Gastroesophageal sphincter (tissue), 4 donors: ENCODE data around the gene CNTNAP2. TPM values are rescaled to one million over a fixed set of nuclear protein-coding genes. Genes with fewer than 3 reads are reported as not detected.

Source experiments
- ATAC-seq: fragments of 150-250 bp; one replicate; pipeline ENCODE4 v1.9.1; 2016; ENCODE audit warnings: mild to moderate bottlenecking, moderate library complexity
- H3K27ac ChIP-seq, 4 donors: fragments of 200-600 bp; sonication (generic) in 3 of 4; 1 replicate in 3 of 4; 2 replicates in 1 of 4; pipeline ENCODE4 v1.5.1; 2016 to 2019
- H3K27me3 ChIP-seq: fragments of 200-600 bp; sonication (generic); one replicate; pipeline ENCODE4 v1.5.1; 2019
- H3K36me3 ChIP-seq, 2 donors: fragments of 200-600 bp; sonication (generic); one replicate each; pipeline ENCODE4 v1.5.1; 2019; ENCODE audit warnings: control low read depth in 1 of 2
- H3K4me1 ChIP-seq, 3 donors: fragments of 200-600 bp; sonication (generic); 1 replicate in 2 of 3; 2 replicates in 1 of 3; pipeline ENCODE4 v1.5.1; 2016 to 2019; ENCODE audit warnings: control low read depth in 2 of 3
- H3K4me3 ChIP-seq, 2 donors: fragments of 200-600 bp; sonication (generic); one replicate each; pipeline ENCODE4 v1.5.1; 2019; ENCODE audit warnings: mild to moderate bottlenecking in 1 of 2, moderate library complexity in 1 of 2
- H3K9me3 ChIP-seq, 3 donors: fragments of 200-600 bp; sonication (generic); one replicate each; pipeline ENCODE4 v1.5.1; 2017 to 2019; ENCODE audit warnings: control low read depth in 2 of 3
- EP300 ChIP-seq: sonication (generic); formaldehyde crosslinking; IDR thresholded peaks from one replicate; pipeline ENCODE4 v1.6.1; 2017; ENCODE audit warnings: antibody characterized with exemption, mild to moderate bottlenecking
- POLR2A ChIP-seq, 2 donors: fragments of 450-650 bp; IDR thresholded peaks; one replicate each; pipeline ENCODE4 v1.6.1; 2017; ENCODE audit warnings: antibody characterized with exemption in 2 of 2, mild to moderate bottlenecking in 2 of 2, moderate library complexity in 1 of 2
- POLR2AphosphoS5 ChIP-seq: sonication (generic); formaldehyde crosslinking; IDR thresholded peaks from one replicate; pipeline ENCODE4 v1.6.1; 2017; ENCODE audit warnings: antibody characterized with exemption
- WGBS, 2 donors: methylation state at CpG; one replicate each; pipeline ENCODE4 v1.1.5; 2018; ENCODE audit warnings: low coverage in 1 of 2; 5-methylcytosine and 5-hydroxymethylcytosine counted together
- total RNA-seq, 4 donors: library from RNA; depleted of rRNA; stranded (reverse); fragments of >200 nt; gene quantifications; one replicate each; pipeline ENCODE4 v1.1.0, GENCODE V29; 2016
- TF ChIP-seq, protein P1 (sequence below), 4 experiments: fragments of 200-600 bp in 2 of 4; fragments of 450-650 bp in 2 of 4; sonication (generic) in 1 of 4; IDR thresholded peaks; one replicate each; pipeline ENCODE4 v1.5.1; 2017 to 2019; ENCODE audit warnings: antibody characterized with exemption in 4 of 4, mild to moderate bottlenecking in 2 of 4, moderate library complexity in 2 of 4

Gene CNTNAP2
- total RNA-seq, 4 donors from 2014 or later = 1.5 to 8.9 (median 3.2) TPM

DNA sequence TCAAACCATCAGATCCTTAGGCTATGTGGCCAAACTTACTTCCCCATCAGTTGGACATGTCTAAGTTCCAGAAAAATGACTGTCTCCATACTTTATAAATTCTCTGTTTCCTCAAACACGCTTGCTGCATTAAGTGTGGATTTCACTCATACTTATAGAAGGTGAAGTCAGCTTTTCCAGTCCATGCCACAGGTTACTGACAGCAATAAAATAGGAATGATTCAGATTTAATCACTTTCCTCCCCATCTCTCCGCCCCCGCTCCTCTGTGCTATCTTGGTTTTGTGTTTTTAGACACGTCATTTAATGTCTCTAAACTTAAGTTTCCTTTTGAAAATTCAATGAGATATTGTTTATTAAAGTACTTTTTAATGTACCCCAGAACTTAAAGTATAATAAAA, 1376.0 kb downstream of the CNTNAP2 start:
- Histone ChIP-seq H3K27me3 (no peaks in the 10 kb centered on the region), H3K4me3 (no peak overlapping the region), H3K36me3 (no peaks in the 10 kb centered on the region), H3K4me1 (no peaks in the 10 kb centered on the region), H3K27ac (no peak overlapping the region), H3K9me3 (no peaks in the 10 kb centered on the region)
- TF ChIP-seq POLR2AphosphoS5 (no peak), EP300 (no peak), POLR2A (IDR thresholded peaks at IDR 0.05) (no peak)
- TF ChIP-seq, protein P1, sequence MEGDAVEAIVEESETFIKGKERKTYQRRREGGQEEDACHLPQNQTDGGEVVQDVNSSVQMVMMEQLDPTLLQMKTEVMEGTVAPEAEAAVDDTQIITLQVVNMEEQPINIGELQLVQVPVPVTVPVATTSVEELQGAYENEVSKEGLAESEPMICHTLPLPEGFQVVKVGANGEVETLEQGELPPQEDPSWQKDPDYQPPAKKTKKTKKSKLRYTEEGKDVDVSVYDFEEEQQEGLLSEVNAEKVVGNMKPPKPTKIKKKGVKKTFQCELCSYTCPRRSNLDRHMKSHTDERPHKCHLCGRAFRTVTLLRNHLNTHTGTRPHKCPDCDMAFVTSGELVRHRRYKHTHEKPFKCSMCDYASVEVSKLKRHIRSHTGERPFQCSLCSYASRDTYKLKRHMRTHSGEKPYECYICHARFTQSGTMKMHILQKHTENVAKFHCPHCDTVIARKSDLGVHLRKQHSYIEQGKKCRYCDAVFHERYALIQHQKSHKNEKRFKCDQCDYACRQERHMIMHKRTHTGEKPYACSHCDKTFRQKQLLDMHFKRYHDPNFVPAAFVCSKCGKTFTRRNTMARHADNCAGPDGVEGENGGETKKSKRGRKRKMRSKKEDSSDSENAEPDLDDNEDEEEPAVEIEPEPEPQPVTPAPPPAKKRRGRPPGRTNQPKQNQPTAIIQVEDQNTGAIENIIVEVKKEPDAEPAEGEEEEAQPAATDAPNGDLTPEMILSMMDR (IDR thresholded peaks at IDR 0.05) = no peak
- WGBS, 2 donors = 79 to 88% methylated on average over 4 of the region's 4 CpGs
- ATAC-seq = no peak

DNA sequence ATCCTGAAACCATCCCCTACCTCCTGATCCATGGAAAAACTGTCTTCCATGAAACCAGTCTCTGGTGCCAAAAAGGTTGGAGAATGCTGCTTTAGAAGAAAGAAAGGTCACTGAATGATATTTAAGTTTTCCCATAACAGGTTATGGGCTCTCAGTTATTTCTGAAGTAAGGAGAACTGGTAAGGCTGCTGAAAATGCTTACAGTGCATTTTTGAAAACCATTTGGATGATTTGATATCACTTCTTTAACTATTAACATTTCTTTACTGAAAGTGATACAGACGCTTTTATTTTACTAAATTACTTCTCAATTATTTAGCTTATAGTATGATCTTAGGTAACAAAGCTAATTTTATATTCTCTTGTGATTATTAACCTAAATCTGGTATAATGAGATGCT, 1379.6 kb downstream of the CNTNAP2 start:
- H3K27me3 ChIP-seq = no peaks in the 10 kb centered on the region
- TF ChIP-seq, protein P1 (IDR thresholded peaks at IDR 0.05) = no peak
- TF ChIP-seq POLR2AphosphoS5 = no peak
- TF ChIP-seq POLR2A (IDR thresholded peaks at IDR 0.05) = no peak
- TF ChIP-seq EP300 = no peak
- no peaks in the 10 kb centered on the region for H3K9me3 ChIP-seq
- H3K27ac ChIP-seq = no peak overlapping the region
- ATAC-seq = no peak
- no peaks in the 10 kb centered on the region for H3K36me3 ChIP-seq
- no peak overlapping the region for H3K4me3 ChIP-seq
- 100% methylated on average over 1 of the region's 1 CpG for WGBS, 2 donors
- H3K4me1 ChIP-seq = no peaks in the 10 kb centered on the region

DNA sequence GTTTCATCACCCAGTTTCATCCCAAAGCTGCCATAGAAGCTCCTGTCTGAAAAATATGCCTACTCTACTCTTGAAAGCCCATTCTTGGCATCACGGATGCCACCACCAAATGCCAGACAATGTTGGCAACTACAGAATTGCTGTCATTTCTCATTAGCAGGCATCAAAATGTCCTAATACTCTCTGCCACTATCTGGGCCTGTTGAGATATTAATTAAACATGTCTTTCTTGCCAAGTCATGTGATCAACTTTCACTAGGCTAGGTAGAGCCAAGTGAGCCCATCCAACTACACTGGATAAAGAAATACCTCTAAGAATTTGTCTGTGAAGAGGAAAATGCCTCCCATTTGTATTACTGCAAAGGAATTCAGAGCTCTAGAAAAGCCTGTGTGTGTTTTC, 1380.6 kb downstream of the CNTNAP2 start:
- WGBS, 2 donors = 0 to 100% methylated on average over 1 of the region's 1 CpG
- no peaks in the 10 kb centered on the region for H3K4me1 ChIP-seq
- H3K4me3 ChIP-seq = no peak overlapping the region
- no peak overlapping the region for H3K27ac ChIP-seq
- H3K9me3 ChIP-seq = no peaks in the 10 kb centered on the region
- H3K27me3 ChIP-seq = no peaks in the 10 kb centered on the region
- no peak for ATAC-seq
- H3K36me3 ChIP-seq = no peaks in the 10 kb centered on the region
- no peak for TF ChIP-seq POLR2A (IDR thresholded peaks at IDR 0.05)
- TF ChIP-seq, protein P1 (IDR thresholded peaks at IDR 0.05) = no peak
- no peak for TF ChIP-seq POLR2AphosphoS5
- no peak for TF ChIP-seq EP300

DNA sequence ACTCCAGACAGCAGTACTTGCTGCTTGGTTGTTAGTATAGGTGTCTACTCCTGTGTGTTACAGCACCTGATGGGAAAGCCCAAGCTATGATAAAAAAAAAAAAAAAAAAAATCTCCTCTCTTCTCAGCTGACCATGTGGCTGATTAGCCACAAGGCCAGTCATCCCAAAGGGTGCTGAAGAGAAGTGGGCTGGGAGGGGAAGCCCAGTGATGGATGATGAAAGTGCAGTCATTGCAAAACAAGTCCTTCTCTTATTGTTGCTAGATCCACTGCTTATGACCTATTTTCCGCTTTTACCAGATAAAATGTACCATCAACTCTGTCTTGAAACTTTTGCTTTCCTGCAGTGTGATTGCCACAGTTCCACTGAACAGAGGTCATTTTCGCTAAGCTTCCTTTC, 1381.5 kb downstream of the CNTNAP2 start:
- Histone ChIP-seq H3K27ac (no peak overlapping the region), H3K4me3 (no peak overlapping the region), H3K27me3 (no peaks in the 10 kb centered on the region), H3K9me3 (no peaks in the 10 kb centered on the region), H3K36me3 (no peaks in the 10 kb centered on the region), H3K4me1 (no peaks in the 10 kb centered on the region)
- ATAC-seq = no peak
- no peak for TF ChIP-seq POLR2A (IDR thresholded peaks at IDR 0.05)
- no peak for TF ChIP-seq EP300
- no peak for TF ChIP-seq POLR2AphosphoS5
- TF ChIP-seq, protein P1 (IDR thresholded peaks at IDR 0.05) = no peak
- whole genome bisulfite sequencing, 2 donors = 90 to 100% methylated on average over 2 of the region's 2 CpGs

DNA sequence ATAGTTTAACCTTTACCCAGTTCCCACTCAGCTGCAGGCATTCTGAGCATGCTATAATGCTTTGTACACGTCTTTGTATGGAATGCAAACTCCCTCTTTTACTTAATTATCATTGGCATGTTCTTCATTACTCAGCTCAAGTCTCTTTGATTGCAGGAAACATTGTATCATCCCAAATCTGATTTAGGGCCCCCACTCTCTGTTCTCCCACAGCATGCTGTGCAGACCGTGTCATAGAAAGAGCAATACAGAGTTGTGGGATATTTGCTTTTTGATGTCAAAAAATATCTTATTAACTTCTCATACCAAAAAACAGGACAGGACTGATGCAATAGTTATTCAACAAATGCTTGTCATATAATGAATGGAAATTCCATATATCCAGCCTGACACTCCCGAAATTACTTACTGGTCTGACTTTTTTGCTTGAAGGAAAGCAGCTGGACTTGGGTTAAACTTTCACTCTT, 1392.5 kb downstream of the CNTNAP2 start:
- 49 to 50% methylated on average over 3 of the region's 3 CpGs for WGBS, 2 donors
- H3K4me3 ChIP-seq = no peak overlapping the region
- no peaks in the 10 kb centered on the region for H3K9me3 ChIP-seq
- no peaks in the 10 kb centered on the region for H3K4me1 ChIP-seq
- no peak for TF ChIP-seq POLR2AphosphoS5
- TF ChIP-seq, protein P1 (IDR thresholded peaks at IDR 0.05) = no peak
- TF ChIP-seq POLR2A (IDR thresholded peaks at IDR 0.05) = no peak
- no peak for TF ChIP-seq EP300
- ATAC-seq = no peak
- no peaks in the 10 kb centered on the region for H3K36me3 ChIP-seq
- H3K27me3 ChIP-seq = no peaks in the 10 kb centered on the region
- no peak overlapping the region for H3K27ac ChIP-seq
